HUES64 (cell line): Measurements from ENCODE around the gene TRAPPC10.

Experiments
- H3K27ac ChIP-seq: 2 replicates; pipeline ENCODE4 v1.7.0; 2013; ENCODE audit warnings: low read depth, low read length, inconsistent platforms
- H3K27me3 ChIP-seq: 2 replicates; pipeline ENCODE4 v1.6.1; 2013; ENCODE audit warnings: mild to moderate bottlenecking, low read length; ENCODE audit not compliant: insufficient read depth
- H3K36me3 ChIP-seq: 2 replicates; pipeline ENCODE4 v1.6.1; 2013; ENCODE audit warnings: mild to moderate bottlenecking, low read length; ENCODE audit not compliant: insufficient read depth
- H3K4me1 ChIP-seq: 2 replicates; pipeline ENCODE4 v1.6.1; 2013; ENCODE audit warnings: mild to moderate bottlenecking, low read length, moderate library complexity; ENCODE audit not compliant: insufficient read depth
- H3K4me3 ChIP-seq: 2 replicates; pipeline ENCODE4 v1.5.1; 2013; ENCODE audit warnings: mild to moderate bottlenecking, low read length, moderate library complexity
- H3K9ac ChIP-seq: 2 replicates; pipeline ENCODE4 v1.6.1; 2013; ENCODE audit warnings: mild to moderate bottlenecking, low read depth, low read length
- H3K9me3 ChIP-seq: 2 replicates; pipeline ENCODE4 v1.6.1; 2013; ENCODE audit warnings: low read depth, low read length; ENCODE audit not compliant: insufficient read depth
- WGBS: fragments of 150-250, 120-280 bp; methylation state at CpG from one replicate; pipeline ENCODE4 v1.1.7; 2013; ENCODE audit warnings: missing lambda C conversion rate; 5-methylcytosine and 5-hydroxymethylcytosine counted together

The TRAPPC10 gene

GRCh38 chr21:44010429-44010828 is 1.7 kb upstream of the TRAPPC10 start:
- Histone ChIP-seq H3K9ac (no peak overlapping the region), H3K27ac (no peak overlapping the region), H3K36me3 (no peaks in the 10 kb centered on the region), H3K9me3 (no peaks in the 10 kb centered on the region), H3K4me3 (peak overlapping the region; percentile 75; the same call in 1 of the 2 replicates), H3K27me3 (no peaks in the 10 kb centered on the region), H3K4me1 (peaks cover 16% of the 10 kb centered on the region)
- 38% methylated on average over 9 of the region's 9 CpGs for WGBS

DNA sequence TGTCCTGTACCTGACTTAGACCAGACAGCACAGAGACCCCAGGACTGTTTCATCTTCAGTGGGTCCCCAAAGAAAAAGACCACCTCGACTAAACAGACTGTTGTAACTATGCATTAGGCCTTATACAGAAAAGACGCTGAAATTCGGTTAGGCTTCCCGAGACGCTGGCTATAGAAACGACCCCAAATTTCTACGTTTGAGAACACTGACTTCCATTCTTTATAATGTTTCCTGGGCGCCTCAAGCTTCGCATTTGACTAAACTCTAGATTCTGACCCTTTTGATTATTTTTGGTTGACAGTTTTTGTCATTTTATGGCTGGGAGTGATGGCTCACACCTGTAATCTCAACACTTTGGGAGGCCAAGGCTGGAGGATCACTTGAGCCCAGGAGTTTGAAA is 986 bp upstream of the TRAPPC10 start:
- H3K4me3 ChIP-seq = peak overlapping the region; percentile 75
- peaks cover 16% of the 10 kb centered on the region for H3K4me1 ChIP-seq
- peak overlapping the region; percentile 92 for H3K27ac ChIP-seq
- peak overlapping the region; percentile 94; the same call in 1 of the 2 replicates for H3K9ac ChIP-seq
- H3K36me3 ChIP-seq = no peaks in the 10 kb centered on the region
- no peaks in the 10 kb centered on the region for H3K27me3 ChIP-seq
- H3K9me3 ChIP-seq = no peaks in the 10 kb centered on the region
- WGBS = 85% methylated on average over 9 of the region's 9 CpGs

DNA sequence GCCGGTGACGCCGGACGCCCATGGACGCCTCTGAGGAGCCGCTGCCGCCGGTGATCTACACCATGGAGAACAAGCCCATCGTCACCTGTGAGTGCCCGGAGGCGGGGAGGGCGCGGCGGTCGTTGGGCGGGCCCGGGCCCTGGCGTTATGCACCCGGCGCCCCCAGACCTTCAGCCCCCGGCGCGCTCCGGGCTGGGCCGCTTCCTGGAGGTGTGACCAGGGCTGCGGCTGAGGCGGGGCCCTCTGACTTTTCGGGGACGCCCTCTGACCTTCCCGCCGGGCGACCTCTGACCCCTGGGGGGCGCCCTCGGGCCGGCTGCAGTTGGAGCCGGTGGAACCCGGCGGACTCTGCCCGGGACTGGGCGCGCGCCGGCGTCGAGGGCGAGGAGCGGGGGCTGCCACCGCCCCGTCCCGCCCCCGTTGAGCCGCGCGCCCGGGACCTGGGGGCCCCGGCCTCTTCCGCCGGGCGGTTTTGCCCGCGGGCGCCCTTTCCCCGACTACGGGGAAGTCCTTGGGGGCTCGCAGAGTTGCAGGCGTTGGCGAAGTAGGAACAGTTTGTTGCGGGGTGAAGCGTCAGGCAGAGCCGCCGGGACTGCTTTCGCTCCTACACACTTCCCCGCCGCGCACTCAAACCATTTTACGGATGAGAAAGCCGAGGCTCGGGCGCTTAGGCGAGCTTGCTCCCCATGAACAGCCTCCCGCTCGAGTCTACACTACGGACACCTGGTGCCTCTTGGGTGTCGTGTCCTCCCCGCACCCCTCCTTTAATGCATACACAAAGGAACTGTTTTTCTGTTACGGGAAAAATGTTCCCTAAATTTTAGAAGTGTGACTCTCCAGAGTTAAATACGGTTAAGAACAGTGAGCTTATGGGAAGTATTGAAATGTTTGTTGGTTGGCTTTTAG is 618 bp downstream of the TRAPPC10 start:
- H3K36me3 ChIP-seq = no peaks in the 10 kb centered on the region
- H3K4me3 ChIP-seq = peak overlapping the region; percentile 75
- WGBS = under 1% methylated on average over 87 of the region's 87 CpGs
- peak overlapping the region; percentile 92; the same call in 1 of the 2 replicates for H3K27ac ChIP-seq
- no peaks in the 10 kb centered on the region for H3K9me3 ChIP-seq
- peaks cover 16% of the 10 kb centered on the region for H3K4me1 ChIP-seq
- H3K9ac ChIP-seq = peak overlapping the region; percentile 94
- H3K27me3 ChIP-seq = no peaks in the 10 kb centered on the region

- WGBS = 44% methylated on average over 7 of the region's 8 CpGs
- H3K9me3 ChIP-seq = no peaks in the 10 kb centered on the region
- H3K4me3 ChIP-seq = peak overlapping the region; percentile 75
- H3K27ac ChIP-seq = no peak overlapping the region
- peaks cover 16% of the 10 kb centered on the region for H3K4me1 ChIP-seq
- no peaks in the 10 kb centered on the region for H3K27me3 ChIP-seq
- no peaks in the 10 kb centered on the region for H3K36me3 ChIP-seq
- peak overlapping the region; percentile 94 for H3K9ac ChIP-seq
Measured at GRCh38 chr21:44013380-44014088, 1.4 kb downstream of the TRAPPC10 start.

DNA sequence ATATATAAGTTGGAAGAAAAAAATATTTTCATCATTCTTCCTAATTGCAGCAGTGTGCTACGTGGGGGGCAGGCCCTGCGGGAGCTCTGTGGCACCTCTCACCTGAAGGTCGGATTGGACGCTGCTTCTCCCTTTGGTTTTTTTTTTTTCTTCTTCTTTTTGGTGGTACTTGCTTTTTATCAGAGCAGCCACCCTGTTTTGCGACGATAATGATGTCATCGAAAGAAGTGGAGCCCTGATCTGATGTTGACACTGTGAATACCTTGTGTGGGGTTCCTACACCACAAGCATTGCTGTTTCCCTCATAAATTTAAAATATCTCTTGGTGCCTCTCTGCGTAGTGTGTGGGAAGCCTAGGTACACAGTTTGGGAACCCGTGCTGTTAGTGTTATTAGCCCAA is 5.5 kb downstream of the TRAPPC10 start:
- Histone ChIP-seq H3K9me3 (no peaks in the 10 kb centered on the region), H3K36me3 (no peaks in the 10 kb centered on the region), H3K9ac (no peak overlapping the region), H3K27ac (no peak overlapping the region), H3K4me3 (no peak overlapping the region), H3K4me1 (peaks cover 8% of the 10 kb centered on the region), H3K27me3 (no peaks in the 10 kb centered on the region)
- WGBS = 95% methylated on average over 9 of the region's 9 CpGs

DNA sequence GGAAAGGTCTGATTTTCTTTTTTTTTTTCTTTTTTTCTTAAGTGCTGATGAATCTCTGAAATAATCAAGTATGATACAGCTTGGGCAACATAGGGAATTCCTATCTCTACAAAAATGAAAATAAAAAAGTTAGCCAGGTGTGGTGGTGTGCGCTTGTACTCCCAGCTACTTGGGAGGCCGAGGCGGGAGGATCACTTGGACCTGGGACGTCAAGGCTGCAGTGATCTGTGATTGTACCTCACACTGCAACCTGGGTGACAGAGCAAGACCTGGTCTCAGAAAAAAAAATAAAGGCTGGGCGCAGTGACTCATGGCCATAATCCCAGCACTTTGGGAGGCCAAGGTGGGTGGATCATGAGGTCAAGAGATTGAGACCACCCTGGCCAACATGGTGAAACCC is 6.0 kb downstream of the TRAPPC10 start:
- Histone ChIP-seq H3K36me3 (0 out of 2 replicates have a peak, but pooled peaks cover under 1% of the 10 kb centered on the region), H3K4me3 (no peak overlapping the region), H3K27me3 (no peaks in the 10 kb centered on the region), H3K9ac (no peak overlapping the region), H3K27ac (no peak overlapping the region), H3K4me1 (peaks cover 8% of the 10 kb centered on the region), H3K9me3 (no peaks in the 10 kb centered on the region)
- 95% methylated on average over 5 of the region's 5 CpGs for WGBS

GRCh38 chr21:44018813-44019567 is 6.9 kb downstream of the TRAPPC10 start:
- Histone ChIP-seq H3K4me3 (no peak overlapping the region), H3K27ac (no peak overlapping the region), H3K27me3 (no peaks in the 10 kb centered on the region), H3K4me1 (peaks cover under 1% of the 10 kb centered on the region; the same call in 1 of the 2 replicates), H3K9me3 (no peaks in the 10 kb centered on the region), H3K36me3 (0 out of 2 replicates have a peak, but pooled peaks cover 3% of the 10 kb centered on the region), H3K9ac (no peak overlapping the region)
- 95% methylated on average over 10 of the region's 10 CpGs for WGBS

GRCh38 chr21:44019568-44019958 is 7.5 kb downstream of the TRAPPC10 start:
- WGBS = 94% methylated on average over 8 of the region's 8 CpGs
- H3K27ac ChIP-seq = no peak overlapping the region
- H3K9ac ChIP-seq = no peak overlapping the region
- 0 out of 2 replicates have a peak, but pooled peaks cover under 1% of the 10 kb centered on the region for H3K4me1 ChIP-seq
- H3K36me3 ChIP-seq = 0 out of 2 replicates have a peak, but pooled peaks cover 3% of the 10 kb centered on the region
- no peaks in the 10 kb centered on the region for H3K9me3 ChIP-seq
- no peak overlapping the region for H3K4me3 ChIP-seq
- no peaks in the 10 kb centered on the region for H3K27me3 ChIP-seq

GRCh38 chr21:44020551-44020950 is 8.4 kb downstream of the TRAPPC10 start:
- Histone ChIP-seq H3K9ac (no peak overlapping the region), H3K9me3 (no peaks in the 10 kb centered on the region), H3K36me3 (0 out of 2 replicates have a peak, but pooled peaks cover 3% of the 10 kb centered on the region), H3K4me1 (peaks cover 10% of the 10 kb centered on the region), H3K27me3 (no peaks in the 10 kb centered on the region), H3K4me3 (no peak overlapping the region), H3K27ac (no peak overlapping the region)
- WGBS = 79% methylated on average over 4 of the region's 4 CpGs

DNA sequence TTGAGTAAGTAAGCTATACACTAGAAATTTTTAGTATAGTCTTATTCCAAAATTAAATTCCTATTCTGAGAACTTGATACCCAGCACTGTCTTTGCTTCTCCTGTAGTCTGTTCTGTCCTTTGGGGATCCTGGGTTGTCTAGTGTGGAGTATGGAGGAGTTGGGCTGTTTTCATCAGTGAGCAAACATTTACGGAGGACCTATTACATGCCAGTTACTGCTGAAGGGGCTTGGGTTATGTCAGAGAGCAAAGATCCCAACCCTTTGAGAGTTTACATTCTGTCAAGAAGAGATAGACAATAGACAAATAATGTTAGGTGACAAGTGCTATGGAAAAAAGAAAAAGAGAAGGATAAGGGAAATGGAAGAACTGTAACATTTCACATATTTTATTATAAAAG is 9.0 kb downstream of the TRAPPC10 start:
- Histone ChIP-seq H3K4me1 (peaks cover 15% of the 10 kb centered on the region), H3K36me3 (0 out of 2 replicates have a peak, but pooled peaks cover 3% of the 10 kb centered on the region), H3K27me3 (no peaks in the 10 kb centered on the region), H3K9ac (no peak overlapping the region), H3K9me3 (no peaks in the 10 kb centered on the region), H3K4me3 (no peak overlapping the region), H3K27ac (no peak overlapping the region)
- 84% methylated on average over 1 of the region's 1 CpG for WGBS
